ENCODE measurements around the gene RHOH. TPM values are rescaled to one million over a fixed set of nuclear protein-coding genes. Genes with fewer than 3 reads are reported as not detected.
A peak's percentile ranks its signal among the peaks of the same experiment; 100 is the strongest.

RHOH gene
- total and polyA plus RNA-seq, 9 of the 15 experiments (the other 6 are each of a cell fraction or from before 2014, with no cell fraction given) = 14.3 to 37.7 (median 23.2) TPM

- Histone ChIP-seq H3K79me2 (ENCODE audit: control insufficient read depth, insufficient read depth, low read length) (no peaks in the 10 kb centered on the region), H3K4me3 (no peak overlapping the region), H3K4me1 (replicated peaks in 1 of 2; ENCODE audit: control insufficient read depth in 2 of 2, insufficient read depth in 2 of 2, low read length in 2 of 2) (peaks cover 0 to 13% of the 10 kb centered on the region in 2 experiments; a peak in 2 of 5 replicates), H4K20me1 (replicated peaks; ENCODE audit: control insufficient read depth, insufficient read depth, low read length) (no peaks in the 10 kb centered on the region), H3K9me1 (ENCODE audit: control insufficient read depth, insufficient read depth, low read length) (no peaks in the 10 kb centered on the region), H3K9ac (ENCODE audit: insufficient read depth in 1 of 2, low read depth in 2 of 2, low read length in 2 of 2) (no peak overlapping the region), H3K27me3 (ENCODE audit: control insufficient read depth in 2 of 2, insufficient read depth in 2 of 2, low read length in 2 of 2) (no peaks in the 10 kb centered on the region), H2AFZ (ENCODE audit: low read depth, low read length) (no peak overlapping the region), H3K4me2 (ENCODE audit: insufficient read depth, low read length) (no peak overlapping the region), H3K27ac (ENCODE audit: extremely low read depth, low read depth, low read length) (no peak overlapping the region), H3K9me3 (replicated peaks; ENCODE audit: control insufficient read depth, insufficient read depth, low read depth, low read length) (no peaks in the 10 kb centered on the region), H3K36me3 (ENCODE audit: control insufficient read depth, insufficient read depth, low read length) (no peaks in the 10 kb centered on the region)
- TF ChIP-seq ZNF121 (CRISPR knock-in tag; conservative IDR thresholded peaks at IDR 0.05) (peak; percentile 48), MAZ (CRISPR knock-in tag; conservative IDR thresholded peaks at IDR 0.05 in 1 of 2, IDR thresholded peaks at IDR 0.05 in 1 of 2) (no peak), RBM25 (IDR thresholded peaks at IDR 0.05; ENCODE audit: low read depth, low read length, severe bottlenecking) (peak; percentile 34)
- CTCF ChIA-PET (ENCODE audit: low intra/inter-chr PET ratio) = no interaction called here
- ATAC-seq (no peak), DNase-seq (ENCODE audit: extremely low read depth in 1 of 4, low spot score in 3 of 4) (no peak), FAIRE-seq (no peak)
- no TSS peak for BruUV-seq (replicated peaks)
- WGBS (ENCODE audit: insufficient coverage, low coverage, missing lambda C conversion rate) = 56% methylated on average over 4 of the region's 4 CpGs
- POLR2A ChIA-PET = interaction anchor here (0.9 kb wide), 1 partner anchor 8 kb away, joined by 3 read pairs; no protein-coding TSS in a partner anchor
- in situ Hi-C loops (cut with MboI) (no loop called here), intact Hi-C loops (cut with micrococcal nuclease) (no loop called here)
Measured at GRCh38 chr4:40187386-40187906, 9.4 kb upstream of the RHOH start.

GRCh38 chr4:40190019-40190418, 6.8 kb upstream of the RHOH start:
- H3K27ac ChIP-seq (ENCODE audit: extremely low read depth, low read depth, low read length) = no peak overlapping the region
- WGBS (ENCODE audit: insufficient coverage, low coverage, missing lambda C conversion rate) = 79% methylated on average over 5 of the region's 5 CpGs
- peaks cover 17 to 33% of the 10 kb centered on the region in 2 experiments for H3K4me1 ChIP-seq (replicated peaks in 1 of 2; ENCODE audit: control insufficient read depth in 2 of 2, insufficient read depth in 2 of 2, low read length in 2 of 2)
- no peak for ATAC-seq
- H3K9ac ChIP-seq (ENCODE audit: insufficient read depth in 1 of 2, low read depth in 2 of 2, low read length in 2 of 2) = no peak overlapping the region
- no peak overlapping the region for H3K4me2 ChIP-seq (ENCODE audit: insufficient read depth, low read length)
- no peak for DNase-seq (ENCODE audit: extremely low read depth in 1 of 4, low spot score in 3 of 4)
- no peaks in the 10 kb centered on the region for H3K79me2 ChIP-seq (ENCODE audit: control insufficient read depth, insufficient read depth, low read length)
- H3K9me1 ChIP-seq (ENCODE audit: control insufficient read depth, insufficient read depth, low read length) = no peaks in the 10 kb centered on the region
- no peak overlapping the region for H3K4me3 ChIP-seq
- in situ Hi-C loops (cut with MboI) = no loop called here
- no peaks in the 10 kb centered on the region for H3K9me3 ChIP-seq (replicated peaks; ENCODE audit: control insufficient read depth, insufficient read depth, low read depth, low read length)
- CTCF ChIA-PET (ENCODE audit: low intra/inter-chr PET ratio) = no interaction called here
- H3K36me3 ChIP-seq (ENCODE audit: control insufficient read depth, insufficient read depth, low read length) = no peaks in the 10 kb centered on the region
- no peak for FAIRE-seq
- POLR2A ChIA-PET = interaction anchor here (1.0 kb wide), 1 partner anchor 11 kb away, joined by 3 read pairs; no protein-coding TSS in a partner anchor
- no peaks in the 10 kb centered on the region for H3K27me3 ChIP-seq (ENCODE audit: control insufficient read depth in 2 of 2, insufficient read depth in 2 of 2, low read length in 2 of 2)
- no peaks in the 10 kb centered on the region for H4K20me1 ChIP-seq (replicated peaks; ENCODE audit: control insufficient read depth, insufficient read depth, low read length)
- 0 out of 2 replicates have a peak overlapping the region, but pooled peaks have one; percentile 80 for H2AFZ ChIP-seq (ENCODE audit: low read depth, low read length)
- intact Hi-C loops (cut with micrococcal nuclease) = no loop called here
- no TSS peak for BruUV-seq (replicated peaks)
- TF ChIP-seq BCLAF1 (IDR thresholded peaks at IDR 0.05; ENCODE audit: borderline replicate concordance in 1 of 2, control insufficient read depth in 1 of 2, low read depth in 2 of 2, low read length in 1 of 2) = no peak
- no peak for TF ChIP-seq ZNF253 (CRISPR knock-in tag; conservative IDR thresholded peaks at IDR 0.05)
- TF ChIP-seq CBX1 (IDR thresholded peaks at IDR 0.05; ENCODE audit: low read depth) = no peak
- TF ChIP-seq TOE1 (IDR thresholded peaks at IDR 0.05; ENCODE audit: borderline replicate concordance) = no peak
- no peak for TF ChIP-seq TOE1 (CRISPR knock-in tag; IDR thresholded peaks at IDR 0.05; ENCODE audit: borderline replicate concordance, low read depth)
- no peak for TF ChIP-seq ZC3H11A (IDR thresholded peaks at IDR 0.05; ENCODE audit: low read depth, low read length)
- no peak for TF ChIP-seq MNT (conservative IDR thresholded peaks at IDR 0.05)
- TF ChIP-seq MECOM (CRISPR knock-in tag; IDR thresholded peaks at IDR 0.05) = no peak

Data from K562 (cell line).